GM12878 (cell line): Measurements from ENCODE around the gene CD82. TPM values are rescaled to one million over a fixed set of nuclear protein-coding genes. Genes with fewer than 3 reads are reported as not detected.

Source experiments
- ATAC-seq: fragments of 200-7000 bp; cut with Tn5 transposase; 3 replicates; pipeline ENCODE4 v1.9.1; 2020; ENCODE audit warnings: mild to moderate bottlenecking, moderate library complexity
- BruUV-seq: library from RNA; stranded (reverse); fragments of 400-500 nt; replicated peaks from 2 replicates; lab custom pipeline; 2021; lab: Mats Ljungman, UMichigan
- CTCF ChIA-PET: fragments of 300-600 bp; sonication (Branson Sonifier 250); formaldehyde crosslinking; extraction: SDS; loops from one replicate; lab custom pipeline; 2021; ENCODE audit warnings: inconsistent platforms; lab: Yijun Ruan, JAX
- POLR2A ChIA-PET: fragments of 350-600 bp; formaldehyde crosslinking; extraction: SDS; loops from one replicate; lab custom pipeline; 2021; ENCODE audit warnings: inconsistent platforms; lab: Charles Lee
- RAD21 ChIA-PET: fragments of 300-600 bp; sonication (Branson Sonifier 250); formaldehyde crosslinking; loops from one replicate; lab custom pipeline; 2023; ENCODE audit warnings: antibody characterized with exemption; ENCODE audit not compliant: unreplicated experiment; lab: Charles Lee
- SMC1A ChIA-PET: fragments of 300-600 bp; sonication (Branson Sonifier 250); formaldehyde crosslinking; loops from one replicate; lab custom pipeline; 2023; ENCODE audit not compliant: unreplicated experiment, uncharacterized antibody; lab: Charles Lee
- DNase-seq: peaks from one replicate; pipeline ENCODE4 v3.0.0-alpha.2; 2011; ENCODE audit warnings: low read depth, low spot score
- FAIRE-seq: peaks from 3 replicates; lab custom pipeline; 2011; peaks lifted over from hg19 to GRCh38; lab: Jason Lieb, UNC
- H2AFZ ChIP-seq: 2 replicates; pipeline ENCODE4 v1.6.0; 2011; ENCODE audit warnings: low read depth, low read length, control low read depth; ENCODE audit not compliant: control insufficient read depth
- H3K27ac ChIP-seq: 2 replicates; pipeline ENCODE4 v1.5.1; 2011; ENCODE audit warnings: control low read depth; ENCODE audit not compliant: control insufficient read depth, insufficient read depth
- H3K27me3 ChIP-seq, 2 experiments: replicated peaks in 1 of 2; 2 replicates each; pipeline versions ENCODE4 v1.6.0 to v1.6.1; 2011; ENCODE audit warnings: low read length in 1 of 2; ENCODE audit not compliant: control insufficient read depth in 2 of 2, insufficient read depth in 2 of 2
- H3K36me3 ChIP-seq, 2 experiments: 2 replicates each; pipeline ENCODE4 v1.5.1; 2011; ENCODE audit warnings: low read length in 1 of 2; ENCODE audit not compliant: control insufficient read depth in 2 of 2, insufficient read depth in 2 of 2
- H3K4me1 ChIP-seq: 2 replicates; pipeline ENCODE4 v1.6.1; 2011; ENCODE audit warnings: mild to moderate bottlenecking, low read length, moderate library complexity, mixed read lengths; ENCODE audit not compliant: control insufficient read depth, insufficient read depth
- H3K4me2 ChIP-seq: 2 replicates; pipeline ENCODE4 v1.6.0; 2011; ENCODE audit warnings: control low read depth; ENCODE audit not compliant: control insufficient read depth, insufficient read depth
- H3K4me3 ChIP-seq: fragments of 200-600 bp; sonication (generic); 2 replicates; pipeline ENCODE4 v1.5.1; 2016
- H3K79me2 ChIP-seq: 2 replicates; pipeline ENCODE4 v1.6.0; 2011; ENCODE audit warnings: low read length; ENCODE audit not compliant: control insufficient read depth, insufficient read depth
- H3K9ac ChIP-seq: 2 replicates; pipeline ENCODE4 v1.8.0; 2011; ENCODE audit warnings: low read length, control low read depth, mixed read lengths; ENCODE audit not compliant: control insufficient read depth, insufficient read depth
- H3K9me3 ChIP-seq: replicated peaks from 3 replicates; pipeline ENCODE4 v1.5.1; 2011; ENCODE audit warnings: mild to moderate bottlenecking, low read length; ENCODE audit not compliant: control insufficient read depth, insufficient read depth
- H4K20me1 ChIP-seq: 2 replicates; pipeline ENCODE4 v1.6.0; 2011; ENCODE audit not compliant: control insufficient read depth, insufficient read depth
- BMI1 ChIP-seq: fragments of 450-650 bp; IDR thresholded peaks from 2 replicates; pipeline ENCODE4 v1.6.1; 2016; ENCODE audit warnings: mild to moderate bottlenecking, moderate library complexity, borderline replicate concordance
- POLR2A ChIP-seq: IDR thresholded peaks from 2 replicates; pipeline ENCODE4 v1.6.1; 2011; ENCODE audit warnings: low read depth, mild to moderate bottlenecking, low read length
- POLR2AphosphoS2 ChIP-seq: IDR thresholded peaks from 2 replicates; pipeline ENCODE4 v1.6.1; 2011; ENCODE audit warnings: low read depth, mild to moderate bottlenecking, low read length, improper control_type of control experiment, moderate library complexity
- POLR2AphosphoS5 ChIP-seq: IDR thresholded peaks from 2 replicates; pipeline ENCODE4 v1.6.1; 2011; ENCODE audit warnings: mild to moderate bottlenecking, low read length, inconsistent platforms
- ZNF207 ChIP-seq: fragments of 450-650 bp; IDR thresholded peaks from 2 replicates; pipeline ENCODE4 v1.6.1; 2014; ENCODE audit warnings: antibody characterized with exemption, mild to moderate bottlenecking, borderline replicate concordance
- ZNF384 ChIP-seq: IDR thresholded peaks from 2 replicates; pipeline ENCODE4 v1.6.1; 2012; ENCODE audit warnings: low read depth, mild to moderate bottlenecking, low read length, improper control_type of control experiment, borderline replicate concordance
- ZZZ3 ChIP-seq: IDR thresholded peaks from 2 replicates; pipeline ENCODE4 v1.6.1; 2011; ENCODE audit warnings: low read depth; ENCODE audit not compliant: control insufficient read depth, insufficient read length
- WGBS: methylation state at CpG from one replicate; pipeline ENCODE4 v1.1.6; 2016; ENCODE audit warnings: low lambda C conversion rate; ENCODE audit not compliant: insufficient replicate concordance, insufficient coverage; ENCODE audit errors: missing lambda C conversion rate; 5-methylcytosine and 5-hydroxymethylcytosine counted together
- in situ Hi-C: fragments of 300-500 bp; cut with MboI; formaldehyde crosslinking; loops from 9 replicates; pipeline ENCODE4 v1.14.3; 2018; ENCODE audit warnings: mixed read lengths
- intact Hi-C: fragments of 100-400 bp; cut with micrococcal nuclease; formaldehyde crosslinking; loops from one replicate; pipeline ENCODE4 v1.14.2; 2022; ENCODE audit not compliant: unreplicated experiment
- polyA plus RNA-seq, 11 experiments: library from polyadenylated mRNA; depleted of rRNA in 4 of 11; unstranded in 6 of 11; stranded (reverse) in 5 of 11; fragments of >200 nt; fragmentation: Nextera tagmentation in 4 of 11; fragmentation: Illumina TruSeq in 1 of 11; extraction: Ambion mirVana in 4 of 11; extraction: Trizol in 1 of 11; gene quantifications; 1 replicate in 1 of 11; 2 replicates in 10 of 11; pipeline versions ENCODE4 v1.2.1 to v1.2.3, GENCODE V29; 2011 to 2016; ENCODE audit warnings: inconsistent platforms in 2 of 11, missing spikeins in 2 of 11, low read depth in 1 of 11
- total RNA-seq, 4 experiments: library from RNA; depleted of rRNA in 3 of 4; stranded (reverse); fragments of >200 nt in 3 of 4; fragmentation: Illumina TruSeq in 1 of 4; extraction: Trizol in 1 of 4; gene quantifications; 2 replicates each; pipeline versions ENCODE4 v1.2.1 to v1.2.3, GENCODE V29; 2013 to 2021
- TF ChIP-seq, protein P1 (sequence below): fragments of 450-650 bp; IDR thresholded peaks from 2 replicates; pipeline ENCODE4 v1.6.1; 2016; ENCODE audit warnings: mild to moderate bottlenecking, moderate library complexity, borderline replicate concordance
- TF ChIP-seq, protein P2 (sequence below): fragments of 450-650 bp; IDR thresholded peaks from 2 replicates; pipeline ENCODE4 v1.6.1; 2016; ENCODE audit warnings: mild to moderate bottlenecking

Gene CD82
- total and polyA plus RNA-seq, 10 of the 15 experiments (the other 5 are each of a cell fraction or from before 2014, with no cell fraction given): 5.2 to 180 (median 84.7) TPM

DNA sequence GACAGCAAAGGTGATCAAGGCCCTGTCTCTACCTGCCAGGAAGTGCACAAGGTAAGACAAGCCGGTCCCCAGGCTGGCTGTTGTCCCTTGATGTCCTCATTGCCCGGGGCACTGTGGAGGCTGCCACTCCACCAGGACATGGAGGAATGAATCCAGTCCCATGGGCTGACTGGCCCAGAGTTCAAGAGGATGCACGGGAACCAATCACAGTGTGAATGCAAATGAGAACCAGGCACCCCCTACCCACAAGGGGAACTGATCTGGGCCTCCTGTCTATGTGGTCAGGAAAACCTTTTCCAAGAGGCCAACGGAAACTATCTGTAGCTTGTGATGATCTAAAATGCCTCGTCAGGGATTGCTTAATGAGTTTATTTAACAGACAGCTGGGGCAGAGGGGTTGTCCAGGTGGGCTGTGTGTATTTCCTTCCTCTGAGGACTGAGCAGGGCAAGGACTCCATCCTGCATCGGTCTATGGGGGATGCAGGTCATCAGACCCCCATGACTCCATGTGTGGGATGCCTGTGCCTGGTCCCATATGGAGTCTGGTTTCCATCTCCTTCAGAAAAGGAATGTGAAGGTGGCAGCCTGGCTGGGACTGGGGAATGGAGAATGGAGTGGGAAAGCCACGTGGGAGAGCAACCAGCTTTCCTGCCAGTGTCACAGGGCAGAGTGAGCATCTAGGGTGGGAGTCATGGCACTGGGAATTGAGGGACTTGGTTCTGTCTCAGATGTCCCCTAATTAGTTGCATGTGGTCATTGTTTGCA lies 60.5 kb downstream of the CD82 start:
- in situ Hi-C loops (loop anchor here (10.0 kb wide), 1 partner anchor 341 kb away; no protein-coding TSS in a partner anchor), intact Hi-C loops (loop anchor here (10.0 kb wide), 1 partner anchor 531 kb away; the partner anchor contains the start of gene EXT2)
- RAD21 ChIA-PET: no interaction called here
- peaks cover 3% of the 10 kb centered on the region; the same call in 2 of the 3 replicates for H3K9me3 ChIP-seq
- H3K4me3 ChIP-seq: no peak overlapping the region
- no peak overlapping the region for H3K9ac ChIP-seq
- ATAC-seq (no peak), DNase-seq (no peak), FAIRE-seq (no peak)
- peaks cover 0 to 2% of the 10 kb centered on the region in 2 experiments; a peak in 2 of 4 replicates for H3K36me3 ChIP-seq
- TF ChIP-seq POLR2A (no peak), POLR2AphosphoS2 (0 out of 2 replicates have a peak, but pooled peaks have one; percentile 26), POLR2AphosphoS5 (peak; percentile 27; the same call in 1 of the 2 replicates), BMI1 (no peak)
- POLR2A ChIA-PET: interaction anchor here (0.6 kb wide), 1 partner anchor 61 kb away, joined by 3 read pairs; the partner anchor contains the start of gene CD82
- CTCF ChIA-PET: interaction anchor here (0.7 to 9.0 kb wide), 4 partner anchors 9 to 285 kb away, joined by 3 to 93 read pairs (median 6); no protein-coding TSS in a partner anchor
- H3K4me1 ChIP-seq: peaks cover 13% of the 10 kb centered on the region
- no peaks in the 10 kb centered on the region for H3K27me3 ChIP-seq
- H3K4me2 ChIP-seq: no peak overlapping the region
- no peaks in the 10 kb centered on the region for H4K20me1 ChIP-seq
- H3K79me2 ChIP-seq: no peaks in the 10 kb centered on the region
- no peak overlapping the region for H2AFZ ChIP-seq
- 44% methylated on average over 7 of the region's 7 CpGs for WGBS
- BruUV-seq: no TSS peak
- H3K27ac ChIP-seq: no peak overlapping the region
- SMC1A ChIA-PET: interaction anchor here (1.0 to 3.7 kb wide), 5 partner anchors 14 to 70 kb away, joined by 3 to 19 read pairs (median 9); no protein-coding TSS in a partner anchor

DNA sequence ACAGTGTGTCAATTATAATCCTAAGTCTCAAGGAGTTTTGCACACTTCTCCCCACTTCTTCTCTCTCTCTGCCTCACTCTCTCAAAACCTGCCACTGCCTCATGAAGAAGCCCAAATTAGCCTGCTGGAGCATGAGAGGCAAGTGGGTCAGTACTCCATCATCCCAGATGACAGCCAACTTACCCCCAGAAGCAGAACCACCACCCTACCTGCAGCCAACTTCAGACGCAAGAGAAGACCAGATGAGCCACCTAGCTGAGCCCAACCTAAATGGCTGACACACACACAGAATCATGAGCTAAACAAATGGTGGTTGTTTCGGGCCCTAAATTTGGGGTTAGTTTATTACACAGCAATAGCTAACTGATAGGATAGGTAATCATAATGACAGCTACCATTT lies 61.2 kb downstream of the CD82 start:
- Histone ChIP-seq H3K9me3 (peaks cover 3% of the 10 kb centered on the region; the same call in 2 of the 3 replicates), H3K9ac (no peak overlapping the region), H3K4me3 (no peak overlapping the region), H3K27me3 (no peaks in the 10 kb centered on the region), H3K79me2 (no peaks in the 10 kb centered on the region), H4K20me1 (no peaks in the 10 kb centered on the region), H3K36me3 (peaks cover 0 to 2% of the 10 kb centered on the region in 2 experiments; a peak in 2 of 4 replicates), H3K4me1 (peaks cover 13% of the 10 kb centered on the region), H3K27ac (no peak overlapping the region), H3K4me2 (no peak overlapping the region), H2AFZ (no peak overlapping the region)
- ChIA-PET POLR2A (interaction anchor here (0.6 kb wide), 1 partner anchor 61 kb away, joined by 3 read pairs; the partner anchor contains the start of gene CD82), RAD21 (interaction anchor here (1.5 kb wide), 1 partner anchor 15 kb away, joined by 7 read pairs; no protein-coding TSS in a partner anchor), CTCF (interaction anchor here (0.7 to 9.0 kb wide), 5 partner anchors 10 to 285 kb away, joined by 3 to 93 read pairs (median 3); no protein-coding TSS in a partner anchor), SMC1A (interaction anchor here (1.2 to 3.7 kb wide), 5 partner anchors 14 to 71 kb away, joined by 3 to 19 read pairs (median 9); no protein-coding TSS in a partner anchor)
- no TSS peak for BruUV-seq
- no peak for FAIRE-seq
- ATAC-seq: no peak
- in situ Hi-C loops: loop anchor here (10.0 kb wide), 1 partner anchor 342 kb away; no protein-coding TSS in a partner anchor
- intact Hi-C loops: loop anchor here (10.0 kb wide), 1 partner anchor 532 kb away; the partner anchor contains the start of gene EXT2
- 95% methylated on average over 2 of the region's 2 CpGs for WGBS
- no peak for DNase-seq
- no peak for TF ChIP-seq ZZZ3
- no peak for TF ChIP-seq ZNF384
- TF ChIP-seq, protein P1, sequence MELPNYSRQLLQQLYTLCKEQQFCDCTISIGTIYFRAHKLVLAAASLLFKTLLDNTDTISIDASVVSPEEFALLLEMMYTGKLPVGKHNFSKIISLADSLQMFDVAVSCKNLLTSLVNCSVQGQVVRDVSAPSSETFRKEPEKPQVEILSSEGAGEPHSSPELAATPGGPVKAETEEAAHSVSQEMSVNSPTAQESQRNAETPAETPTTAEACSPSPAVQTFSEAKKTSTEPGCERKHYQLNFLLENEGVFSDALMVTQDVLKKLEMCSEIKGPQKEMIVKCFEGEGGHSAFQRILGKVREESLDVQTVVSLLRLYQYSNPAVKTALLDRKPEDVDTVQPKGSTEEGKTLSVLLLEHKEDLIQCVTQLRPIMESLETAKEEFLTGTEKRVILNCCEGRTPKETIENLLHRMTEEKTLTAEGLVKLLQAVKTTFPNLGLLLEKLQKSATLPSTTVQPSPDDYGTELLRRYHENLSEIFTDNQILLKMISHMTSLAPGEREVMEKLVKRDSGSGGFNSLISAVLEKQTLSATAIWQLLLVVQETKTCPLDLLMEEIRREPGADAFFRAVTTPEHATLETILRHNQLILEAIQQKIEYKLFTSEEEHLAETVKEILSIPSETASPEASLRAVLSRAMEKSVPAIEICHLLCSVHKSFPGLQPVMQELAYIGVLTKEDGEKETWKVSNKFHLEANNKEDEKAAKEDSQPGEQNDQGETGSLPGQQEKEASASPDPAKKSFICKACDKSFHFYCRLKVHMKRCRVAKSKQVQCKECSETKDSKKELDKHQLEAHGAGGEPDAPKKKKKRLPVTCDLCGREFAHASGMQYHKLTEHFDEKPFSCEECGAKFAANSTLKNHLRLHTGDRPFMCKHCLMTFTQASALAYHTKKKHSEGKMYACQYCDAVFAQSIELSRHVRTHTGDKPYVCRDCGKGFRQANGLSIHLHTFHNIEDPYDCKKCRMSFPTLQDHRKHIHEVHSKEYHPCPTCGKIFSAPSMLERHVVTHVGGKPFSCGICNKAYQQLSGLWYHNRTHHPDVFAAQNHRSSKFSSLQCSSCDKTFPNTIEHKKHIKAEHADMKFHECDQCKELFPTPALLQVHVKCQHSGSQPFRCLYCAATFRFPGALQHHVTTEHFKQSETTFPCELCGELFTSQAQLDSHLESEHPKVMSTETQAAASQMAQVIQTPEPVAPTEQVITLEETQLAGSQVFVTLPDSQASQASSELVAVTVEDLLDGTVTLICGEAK: no peak
- TF ChIP-seq ZNF207: no peak
- TF ChIP-seq, protein P2, sequence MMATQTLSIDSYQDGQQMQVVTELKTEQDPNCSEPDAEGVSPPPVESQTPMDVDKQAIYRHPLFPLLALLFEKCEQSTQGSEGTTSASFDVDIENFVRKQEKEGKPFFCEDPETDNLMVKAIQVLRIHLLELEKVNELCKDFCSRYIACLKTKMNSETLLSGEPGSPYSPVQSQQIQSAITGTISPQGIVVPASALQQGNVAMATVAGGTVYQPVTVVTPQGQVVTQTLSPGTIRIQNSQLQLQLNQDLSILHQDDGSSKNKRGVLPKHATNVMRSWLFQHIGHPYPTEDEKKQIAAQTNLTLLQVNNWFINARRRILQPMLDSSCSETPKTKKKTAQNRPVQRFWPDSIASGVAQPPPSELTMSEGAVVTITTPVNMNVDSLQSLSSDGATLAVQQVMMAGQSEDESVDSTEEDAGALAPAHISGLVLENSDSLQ: no peak
